HG03520 (cell line): ENCODE measurements around the gene UPF3A.
"Not testable (repeated sequence)": the region's sequence is repeated elsewhere in the genome, so short reads cannot be mapped to it uniquely, and the experiment has no call there.

Experiments used
- ATAC-seq: cut with Tn5 transposase; IDR thresholded peaks from one replicate; pipeline ENCODE4 v1.9.1; 2021; ENCODE audit warnings: mild to moderate bottlenecking, moderate library complexity; ENCODE audit not compliant: unreplicated experiment

The UPF3A gene

DNA sequence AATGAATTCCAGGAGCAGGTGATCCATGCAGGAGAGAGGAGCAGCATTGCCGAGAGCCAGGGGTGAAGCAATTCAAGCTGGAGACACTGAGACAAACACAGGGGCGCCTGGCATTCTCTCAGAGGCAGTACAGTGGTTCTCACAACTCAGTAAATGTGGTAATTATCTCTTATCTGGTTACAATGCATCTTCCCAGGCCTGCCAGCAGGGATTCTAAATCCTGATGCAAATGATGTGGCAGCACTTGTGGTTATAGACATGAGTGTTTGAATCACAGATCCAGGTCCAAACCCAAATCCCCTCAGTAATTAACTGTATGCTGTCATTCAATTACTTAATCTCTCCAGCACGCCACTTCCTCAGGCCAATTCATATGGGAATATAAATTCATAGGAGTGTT, 52.5 kb downstream of the UPF3A start:
- not testable (repeated sequence) for ATAC-seq

DNA sequence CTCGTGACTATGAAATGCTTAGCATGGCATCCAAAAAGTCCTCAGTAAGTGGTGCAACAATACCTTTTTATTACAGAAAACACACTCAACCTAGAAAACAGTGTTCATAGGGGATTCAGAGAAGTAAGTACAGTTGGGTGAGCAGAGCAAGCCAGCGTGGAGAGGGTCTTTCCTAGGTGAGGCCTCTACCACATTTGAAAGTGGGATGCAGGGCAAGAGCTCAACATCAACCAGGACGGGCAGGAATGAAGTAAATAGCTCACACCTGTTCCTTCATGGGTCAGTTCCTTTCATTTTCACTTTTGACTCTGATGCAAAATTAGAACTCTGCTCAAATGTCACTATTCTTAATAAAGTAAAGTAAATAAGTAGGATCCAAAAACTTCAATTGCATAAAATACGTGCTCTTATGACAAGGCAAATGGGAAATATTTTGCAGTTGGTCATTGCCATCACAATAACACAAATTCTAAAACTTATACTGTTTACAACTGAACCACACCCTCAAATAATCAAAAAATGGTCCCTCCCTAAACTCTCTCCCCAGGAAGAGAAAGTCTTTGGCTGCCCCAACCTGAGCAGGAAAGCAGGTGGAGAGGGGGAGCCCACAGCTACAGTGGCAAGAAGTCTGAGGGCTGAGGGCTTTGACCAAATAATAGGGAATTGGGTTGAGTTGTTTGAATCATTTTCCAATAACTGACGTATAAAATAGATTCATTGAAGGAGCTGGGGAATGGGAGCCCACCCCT, 53.1 kb downstream of the UPF3A start:
- no peak for ATAC-seq

GRCh38 chr13:114336457-114336856, 55.1 kb downstream of the UPF3A start:
- not testable (repeated sequence) for ATAC-seq

- ATAC-seq = no peak
Measured at GRCh38 chr13:114338959-114339358, 57.6 kb downstream of the UPF3A start.

DNA sequence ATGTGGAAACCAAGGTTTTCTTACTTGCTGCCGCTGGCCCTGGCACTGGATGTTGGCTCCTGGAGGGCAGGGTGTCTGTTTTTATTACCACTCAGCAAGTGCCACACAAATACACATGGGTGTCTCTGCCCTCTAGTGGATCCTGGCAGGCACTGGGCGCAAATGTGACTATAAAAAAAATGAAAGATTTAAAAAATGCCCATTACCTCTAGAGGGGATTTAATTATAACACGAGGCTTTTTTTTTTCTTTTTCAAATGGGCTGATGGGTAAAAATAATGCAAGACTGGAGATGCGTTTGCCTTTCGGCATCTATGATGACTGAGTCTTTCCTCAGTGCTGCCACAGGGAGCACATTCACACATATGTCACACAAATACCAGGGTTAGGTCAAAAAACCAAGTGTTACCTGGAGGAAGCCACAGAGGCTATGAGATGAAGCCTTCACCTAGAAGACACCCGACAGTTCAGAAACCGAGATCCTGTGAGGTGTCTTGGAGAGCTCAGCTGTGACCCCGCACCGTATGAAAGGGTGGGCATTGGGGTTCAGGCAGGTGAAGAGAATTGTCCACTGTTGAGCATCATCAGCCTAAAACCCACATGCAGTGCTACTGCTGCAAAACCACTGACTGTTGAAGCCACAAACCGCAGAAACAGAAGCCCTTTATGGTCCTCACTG, 58.6 kb downstream of the UPF3A start:
- no peak for ATAC-seq

DNA sequence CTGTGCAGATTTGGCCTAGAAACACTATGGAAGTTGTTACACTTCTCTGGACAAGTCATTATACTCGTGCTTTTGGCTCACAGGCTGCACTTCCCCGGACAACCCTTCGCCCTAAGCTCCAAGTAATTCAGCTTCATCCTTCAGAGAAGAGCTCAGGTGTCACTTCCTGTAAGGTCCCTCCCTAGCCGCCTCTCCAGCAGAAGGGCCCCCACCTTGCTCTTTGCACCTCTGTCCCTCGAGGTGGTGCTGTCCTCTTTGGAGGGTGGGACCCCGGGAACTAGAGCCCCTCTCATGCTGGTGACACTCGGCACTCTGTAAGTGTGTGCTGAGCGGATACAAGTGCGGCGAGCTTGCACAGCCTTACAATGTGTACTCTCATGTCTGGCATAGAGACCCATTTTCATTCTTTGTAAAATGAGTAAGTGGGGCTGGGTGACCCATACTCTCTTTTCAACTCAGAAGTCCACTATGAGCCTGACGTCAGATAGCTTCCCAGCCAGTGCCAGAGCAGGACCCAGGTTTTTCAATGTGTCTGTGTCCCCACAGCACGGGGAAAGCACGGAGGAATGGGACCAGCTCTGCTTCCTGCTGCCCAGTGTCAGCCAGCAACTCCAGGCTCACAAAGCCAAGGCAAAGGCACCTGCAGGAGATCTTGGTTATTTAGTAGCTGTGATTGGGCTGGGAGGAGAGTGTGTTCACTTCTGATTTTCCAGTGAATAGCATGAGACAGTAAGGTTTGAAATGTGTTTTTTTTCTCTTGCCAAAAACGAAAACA, 59.8 kb downstream of the UPF3A start:
- ATAC-seq = no peak

- ATAC-seq = not testable (repeated sequence)
Measured at GRCh38 chr13:114347256-114347655, 65.9 kb downstream of the UPF3A start.

DNA sequence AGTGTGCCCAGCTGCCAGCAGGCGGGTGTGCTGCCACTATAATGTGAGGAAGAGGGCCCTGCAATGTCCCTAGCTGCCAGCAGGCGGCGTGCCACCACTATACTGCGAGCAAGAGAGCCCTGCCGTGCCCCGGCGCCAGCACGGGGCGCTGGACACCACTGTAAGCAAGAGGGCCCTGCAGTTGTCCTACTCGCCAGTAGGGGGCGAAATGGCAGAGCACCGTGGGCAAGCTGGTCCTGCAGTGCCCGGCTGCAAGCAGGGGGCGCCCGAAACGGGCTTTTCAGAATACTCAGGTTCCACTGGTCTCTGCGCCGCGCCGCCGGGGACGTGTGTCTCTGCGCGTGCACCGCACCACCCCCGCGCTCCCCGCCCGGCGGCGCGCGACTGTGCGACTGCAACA, 71.4 kb downstream of the UPF3A start:
- not testable (repeated sequence) for ATAC-seq

DNA sequence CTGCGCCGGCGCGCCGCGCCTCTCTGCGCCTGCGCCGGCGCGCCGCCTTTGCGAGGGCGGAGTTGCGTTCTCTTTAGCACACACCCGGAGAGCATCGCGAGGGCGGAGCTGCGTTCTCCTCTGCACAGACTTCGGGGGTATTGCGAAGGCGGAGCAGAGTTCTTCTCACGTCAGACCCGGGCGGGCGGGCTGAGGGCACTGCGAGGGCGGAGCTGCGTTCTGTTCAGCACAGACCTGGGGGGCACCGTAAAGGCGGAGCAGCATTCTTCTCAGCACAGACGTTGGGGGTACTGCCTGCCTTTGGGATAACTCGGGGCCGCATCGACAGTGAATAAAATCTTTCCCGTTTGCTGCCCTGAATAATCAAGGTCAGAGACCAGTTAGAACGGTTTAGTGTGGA, 72.0 kb downstream of the UPF3A start:
- ATAC-seq = not testable (repeated sequence)
